ENCODE data around the gene PLEKHG2. TPM values are rescaled to one million over a fixed set of nuclear protein-coding genes. Genes with fewer than 3 reads are reported as not detected.
A peak's percentile ranks its signal among the peaks of the same experiment; 100 is the strongest.

Gene PLEKHG2
- total and polyA plus RNA-seq, 9 of the 15 experiments (the other 6 are each of a cell fraction or from before 2014, with no cell fraction given): 0.98 to 45.7 (median 9.8) TPM

DNA sequence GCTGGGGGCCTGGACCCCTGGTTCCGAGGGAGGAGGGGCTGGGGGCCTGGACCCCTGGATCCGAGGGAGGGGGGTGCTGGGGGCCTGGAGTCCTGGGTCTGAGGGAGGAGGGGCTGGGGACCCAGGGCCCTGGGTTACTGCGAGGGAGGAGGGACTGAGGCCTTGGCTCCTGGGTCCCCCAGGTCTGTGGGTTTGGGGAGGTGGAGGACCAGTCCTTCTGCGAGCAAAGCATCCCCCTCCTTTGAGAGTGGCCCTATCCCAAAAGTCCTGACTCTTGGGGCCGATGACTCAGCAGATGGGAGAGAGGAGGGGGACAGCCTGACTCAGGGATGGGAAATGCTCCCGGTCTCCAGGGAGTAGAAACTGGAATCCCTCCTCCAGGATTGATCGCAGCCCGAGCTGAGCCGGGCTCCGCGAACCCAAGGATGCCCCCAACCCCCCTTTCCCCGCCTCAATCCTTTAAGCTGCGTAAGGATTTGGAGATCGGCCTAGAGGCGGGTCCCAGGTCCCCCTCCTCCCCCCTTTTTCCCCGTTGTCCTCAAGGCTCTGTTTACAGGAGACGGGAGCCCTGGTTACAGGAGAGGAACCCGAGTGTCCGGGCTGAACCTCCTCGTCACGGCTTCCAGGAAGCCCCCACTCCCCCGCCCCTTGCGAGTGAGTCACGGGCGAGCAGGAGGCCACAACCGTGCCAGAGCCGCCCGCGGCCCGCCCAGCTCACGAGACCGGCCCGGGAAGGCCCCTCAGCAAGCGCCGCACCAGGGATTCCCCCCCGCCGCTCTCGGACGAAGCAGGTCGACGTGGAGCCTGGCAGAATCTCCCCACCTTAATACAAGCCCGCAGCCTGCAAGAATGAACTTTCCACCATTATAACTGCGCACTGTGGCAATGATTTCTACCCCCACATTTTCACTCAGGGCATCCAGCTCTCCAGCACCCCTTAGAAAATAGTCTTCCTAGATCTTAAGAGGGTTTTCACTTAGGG lies 8.8 kb upstream of the PLEKHG2 start (continued):
- TF ChIP-seq, protein P1, sequence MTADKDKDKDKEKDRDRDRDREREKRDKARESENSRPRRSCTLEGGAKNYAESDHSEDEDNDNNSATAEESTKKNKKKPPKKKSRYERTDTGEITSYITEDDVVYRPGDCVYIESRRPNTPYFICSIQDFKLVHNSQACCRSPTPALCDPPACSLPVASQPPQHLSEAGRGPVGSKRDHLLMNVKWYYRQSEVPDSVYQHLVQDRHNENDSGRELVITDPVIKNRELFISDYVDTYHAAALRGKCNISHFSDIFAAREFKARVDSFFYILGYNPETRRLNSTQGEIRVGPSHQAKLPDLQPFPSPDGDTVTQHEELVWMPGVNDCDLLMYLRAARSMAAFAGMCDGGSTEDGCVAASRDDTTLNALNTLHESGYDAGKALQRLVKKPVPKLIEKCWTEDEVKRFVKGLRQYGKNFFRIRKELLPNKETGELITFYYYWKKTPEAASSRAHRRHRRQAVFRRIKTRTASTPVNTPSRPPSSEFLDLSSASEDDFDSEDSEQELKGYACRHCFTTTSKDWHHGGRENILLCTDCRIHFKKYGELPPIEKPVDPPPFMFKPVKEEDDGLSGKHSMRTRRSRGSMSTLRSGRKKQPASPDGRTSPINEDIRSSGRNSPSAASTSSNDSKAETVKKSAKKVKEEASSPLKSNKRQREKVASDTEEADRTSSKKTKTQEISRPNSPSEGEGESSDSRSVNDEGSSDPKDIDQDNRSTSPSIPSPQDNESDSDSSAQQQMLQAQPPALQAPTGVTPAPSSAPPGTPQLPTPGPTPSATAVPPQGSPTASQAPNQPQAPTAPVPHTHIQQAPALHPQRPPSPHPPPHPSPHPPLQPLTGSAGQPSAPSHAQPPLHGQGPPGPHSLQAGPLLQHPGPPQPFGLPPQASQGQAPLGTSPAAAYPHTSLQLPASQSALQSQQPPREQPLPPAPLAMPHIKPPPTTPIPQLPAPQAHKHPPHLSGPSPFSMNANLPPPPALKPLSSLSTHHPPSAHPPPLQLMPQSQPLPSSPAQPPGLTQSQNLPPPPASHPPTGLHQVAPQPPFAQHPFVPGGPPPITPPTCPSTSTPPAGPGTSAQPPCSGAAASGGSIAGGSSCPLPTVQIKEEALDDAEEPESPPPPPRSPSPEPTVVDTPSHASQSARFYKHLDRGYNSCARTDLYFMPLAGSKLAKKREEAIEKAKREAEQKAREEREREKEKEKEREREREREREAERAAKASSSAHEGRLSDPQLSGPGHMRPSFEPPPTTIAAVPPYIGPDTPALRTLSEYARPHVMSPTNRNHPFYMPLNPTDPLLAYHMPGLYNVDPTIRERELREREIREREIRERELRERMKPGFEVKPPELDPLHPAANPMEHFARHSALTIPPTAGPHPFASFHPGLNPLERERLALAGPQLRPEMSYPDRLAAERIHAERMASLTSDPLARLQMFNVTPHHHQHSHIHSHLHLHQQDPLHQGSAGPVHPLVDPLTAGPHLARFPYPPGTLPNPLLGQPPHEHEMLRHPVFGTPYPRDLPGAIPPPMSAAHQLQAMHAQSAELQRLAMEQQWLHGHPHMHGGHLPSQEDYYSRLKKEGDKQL (CRISPR knock-in tag; IDR thresholded peaks at IDR 0.05; ENCODE audit: borderline replicate concordance): no peak
- TF ChIP-seq PHTF2 (CRISPR knock-in tag; IDR thresholded peaks at IDR 0.05) (no peak), SMARCA4 (IDR thresholded peaks at IDR 0.05) (0 out of 2 replicates have a peak, but pooled peaks have one; percentile 77), ZNF696 (CRISPR knock-in tag; conservative IDR thresholded peaks at IDR 0.05) (no peak), HDAC6 (IDR thresholded peaks at IDR 0.05; ENCODE audit: low read depth, low read length) (no peak), KLF13 (tag; IDR thresholded peaks at IDR 0.05; ENCODE audit: borderline replicate concordance, low read depth) (no peak), YBX1 (IDR thresholded peaks at IDR 0.05) (no peak), STAG1 (CRISPR knock-in tag; IDR thresholded peaks at IDR 0.05; ENCODE audit: borderline replicate concordance) (no peak), CBFA2T3 (IDR thresholded peaks at IDR 0.05) (peak; percentile 34; the same call in 1 of the 2 replicates), COPS2 (conservative IDR thresholded peaks at IDR 0.05) (no peak), PRPF4 (IDR thresholded peaks at IDR 0.05; ENCODE audit: insufficient read depth, low read depth, low read length, poor library complexity, severe bottlenecking) (no peak), PCBP2 (IDR thresholded peaks at IDR 0.05; ENCODE audit: low read depth, low read length, poor library complexity, severe bottlenecking) (no peak), TBL1XR1 (IDR thresholded peaks at IDR 0.05; ENCODE audit: low read length in 2 of 2) (peak in 1 of 2 experiments; percentile 55; a peak in 3 of 4 replicates), SP2 (IDR thresholded peaks at IDR 0.05; ENCODE audit: extremely low read depth, low read depth, low read length, poor library complexity, severe bottlenecking) (no peak), MTF1 (CRISPR knock-in tag; IDR thresholded peaks at IDR 0.05; ENCODE audit: borderline replicate concordance) (no peak)
- TF ChIP-seq, protein P2, sequence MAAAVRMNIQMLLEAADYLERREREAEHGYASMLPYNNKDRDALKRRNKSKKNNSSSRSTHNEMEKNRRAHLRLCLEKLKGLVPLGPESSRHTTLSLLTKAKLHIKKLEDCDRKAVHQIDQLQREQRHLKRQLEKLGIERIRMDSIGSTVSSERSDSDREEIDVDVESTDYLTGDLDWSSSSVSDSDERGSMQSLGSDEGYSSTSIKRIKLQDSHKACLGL (CRISPR knock-in tag; IDR thresholded peaks at IDR 0.05; ENCODE audit: borderline replicate concordance, poor library complexity, severe bottlenecking): no peak
- TF ChIP-seq, protein P3, sequence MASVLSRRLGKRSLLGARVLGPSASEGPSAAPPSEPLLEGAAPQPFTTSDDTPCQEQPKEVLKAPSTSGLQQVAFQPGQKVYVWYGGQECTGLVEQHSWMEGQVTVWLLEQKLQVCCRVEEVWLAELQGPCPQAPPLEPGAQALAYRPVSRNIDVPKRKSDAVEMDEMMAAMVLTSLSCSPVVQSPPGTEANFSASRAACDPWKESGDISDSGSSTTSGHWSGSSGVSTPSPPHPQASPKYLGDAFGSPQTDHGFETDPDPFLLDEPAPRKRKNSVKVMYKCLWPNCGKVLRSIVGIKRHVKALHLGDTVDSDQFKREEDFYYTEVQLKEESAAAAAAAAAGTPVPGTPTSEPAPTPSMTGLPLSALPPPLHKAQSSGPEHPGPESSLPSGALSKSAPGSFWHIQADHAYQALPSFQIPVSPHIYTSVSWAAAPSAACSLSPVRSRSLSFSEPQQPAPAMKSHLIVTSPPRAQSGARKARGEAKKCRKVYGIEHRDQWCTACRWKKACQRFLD (CRISPR knock-in tag; IDR thresholded peaks at IDR 0.05): peak; percentile 25; the same call in 1 of the 2 replicates
- TF ChIP-seq, protein P4, sequence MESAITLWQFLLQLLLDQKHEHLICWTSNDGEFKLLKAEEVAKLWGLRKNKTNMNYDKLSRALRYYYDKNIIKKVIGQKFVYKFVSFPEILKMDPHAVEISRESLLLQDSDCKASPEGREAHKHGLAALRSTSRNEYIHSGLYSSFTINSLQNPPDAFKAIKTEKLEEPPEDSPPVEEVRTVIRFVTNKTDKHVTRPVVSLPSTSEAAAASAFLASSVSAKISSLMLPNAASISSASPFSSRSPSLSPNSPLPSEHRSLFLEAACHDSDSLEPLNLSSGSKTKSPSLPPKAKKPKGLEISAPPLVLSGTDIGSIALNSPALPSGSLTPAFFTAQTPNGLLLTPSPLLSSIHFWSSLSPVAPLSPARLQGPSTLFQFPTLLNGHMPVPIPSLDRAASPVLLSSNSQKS (CRISPR knock-in tag; IDR thresholded peaks at IDR 0.05): no peak
